OCI-LY7 (cell line): ENCODE results near the gene TACR2.
A peak's percentile ranks its signal among the peaks of the same experiment; 100 is the strongest.

ENCODE experiments used
- CTCF ChIP-seq: fragments of 200-600 bp; sonication (generic); conservative IDR thresholded peaks from 2 replicates; pipeline ENCODE4 v1.5.1; 2014; ENCODE audit warnings: mild to moderate bottlenecking, antibody characterized with exemption, low read length, moderate library complexity, mixed read lengths
- EZH2phosphoT487 ChIP-seq: fragments of 200-600 bp; sonication (generic); IDR thresholded peaks from 2 replicates; pipeline ENCODE4 v1.6.1; 2018; ENCODE audit warnings: low read depth, borderline replicate concordance, mild to moderate bottlenecking, mixed run types, antibody characterized with exemption, low read length, moderate library complexity, mixed read lengths

DNA sequence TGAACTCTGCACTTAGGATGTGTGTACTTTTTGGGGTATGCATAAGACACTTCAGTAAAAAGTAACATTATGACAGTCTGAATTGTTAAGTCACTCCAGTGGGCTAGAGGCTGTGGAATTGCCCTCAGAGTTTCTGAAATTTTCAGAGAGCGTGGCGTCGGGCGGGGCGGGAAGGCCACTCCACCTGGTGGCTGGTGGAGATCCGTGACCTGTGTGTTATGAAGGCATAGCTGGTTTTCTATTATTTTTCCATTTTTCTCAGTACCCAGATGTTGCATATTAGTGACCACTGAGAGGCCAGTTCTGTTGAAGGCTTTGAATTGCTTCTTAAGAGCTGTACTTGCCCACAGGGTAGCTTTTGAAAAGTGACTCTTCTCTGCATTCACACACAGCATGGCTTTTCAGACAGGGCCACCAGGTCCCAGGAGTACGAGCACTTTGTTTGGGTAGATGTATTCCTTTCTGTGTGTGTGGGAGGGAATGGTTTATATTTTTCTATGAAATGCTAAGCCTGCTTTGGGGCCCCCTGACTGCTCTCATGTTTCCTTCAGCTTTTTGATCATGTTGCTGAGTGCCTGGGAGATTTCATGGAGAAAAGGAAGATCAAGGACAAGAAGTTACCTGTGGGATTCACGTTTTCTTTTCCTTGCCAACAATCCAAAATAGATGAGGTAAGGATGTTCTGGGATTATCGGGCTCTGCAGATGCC is 52.3 kb downstream of the TACR2 start:
- TF ChIP-seq CTCF: 0 out of 2 replicates have a peak, but pooled peaks have one; percentile 33
- TF ChIP-seq EZH2phosphoT487: no peak
